Measurements from ENCODE around the gene NTRK1.

The NTRK1 gene

DNA sequence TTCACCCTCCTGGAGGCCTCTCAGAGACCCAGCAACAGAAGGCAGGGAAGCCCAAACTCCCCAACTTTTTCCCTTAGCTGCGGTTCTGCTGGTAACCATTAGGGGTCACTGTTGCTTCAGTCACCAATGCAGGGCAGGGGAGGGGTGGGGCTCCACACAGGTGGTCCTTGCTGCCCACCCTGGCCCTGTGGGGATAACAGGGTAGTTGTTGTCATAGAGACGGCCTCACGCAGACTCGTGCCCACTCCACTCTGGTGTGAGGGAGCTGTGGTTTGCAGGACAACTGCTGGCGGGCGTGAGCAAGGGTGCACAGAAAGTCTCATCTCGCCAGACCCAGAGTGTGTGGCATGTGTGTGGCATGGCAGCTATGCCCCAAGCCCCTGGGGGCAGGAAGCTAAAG is 21.7 kb upstream of the NTRK1 start:
- DNase-seq (ENCODE audit: low read depth), result no peak

DNA sequence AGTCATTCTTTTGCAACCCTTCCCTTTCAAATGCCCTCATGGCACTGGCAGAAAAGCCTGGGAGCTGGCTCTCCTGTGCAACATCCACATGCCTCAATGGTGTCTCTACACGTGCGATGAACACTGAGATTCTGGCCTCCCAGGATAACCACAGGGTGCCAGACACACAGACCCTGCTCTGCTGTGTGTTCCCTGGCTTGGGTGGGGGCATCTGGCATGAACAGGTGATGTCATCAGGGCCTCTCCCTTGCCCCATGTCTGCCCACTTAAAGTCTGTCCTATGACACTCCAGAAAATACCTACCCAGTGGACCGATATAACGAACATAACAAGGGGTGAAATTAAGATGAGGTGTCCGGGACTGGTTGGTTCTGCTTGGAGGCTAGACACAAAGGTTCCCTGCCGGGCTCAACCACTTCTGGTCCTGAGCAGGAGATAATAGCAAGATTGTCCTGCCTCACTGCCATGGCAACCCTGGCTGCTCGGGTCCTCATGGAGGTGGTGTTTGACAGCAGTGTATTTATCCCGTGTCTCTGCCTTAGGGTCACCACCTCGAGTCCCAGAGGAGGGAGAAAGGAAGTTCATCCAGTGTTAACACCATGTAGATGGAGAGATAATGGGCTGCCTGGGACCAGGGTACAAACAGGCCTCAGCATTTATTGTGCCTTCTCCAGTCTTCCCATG is 21.1 kb upstream of the NTRK1 start:
- no peak for DNase-seq (ENCODE audit: low read depth)

DNA sequence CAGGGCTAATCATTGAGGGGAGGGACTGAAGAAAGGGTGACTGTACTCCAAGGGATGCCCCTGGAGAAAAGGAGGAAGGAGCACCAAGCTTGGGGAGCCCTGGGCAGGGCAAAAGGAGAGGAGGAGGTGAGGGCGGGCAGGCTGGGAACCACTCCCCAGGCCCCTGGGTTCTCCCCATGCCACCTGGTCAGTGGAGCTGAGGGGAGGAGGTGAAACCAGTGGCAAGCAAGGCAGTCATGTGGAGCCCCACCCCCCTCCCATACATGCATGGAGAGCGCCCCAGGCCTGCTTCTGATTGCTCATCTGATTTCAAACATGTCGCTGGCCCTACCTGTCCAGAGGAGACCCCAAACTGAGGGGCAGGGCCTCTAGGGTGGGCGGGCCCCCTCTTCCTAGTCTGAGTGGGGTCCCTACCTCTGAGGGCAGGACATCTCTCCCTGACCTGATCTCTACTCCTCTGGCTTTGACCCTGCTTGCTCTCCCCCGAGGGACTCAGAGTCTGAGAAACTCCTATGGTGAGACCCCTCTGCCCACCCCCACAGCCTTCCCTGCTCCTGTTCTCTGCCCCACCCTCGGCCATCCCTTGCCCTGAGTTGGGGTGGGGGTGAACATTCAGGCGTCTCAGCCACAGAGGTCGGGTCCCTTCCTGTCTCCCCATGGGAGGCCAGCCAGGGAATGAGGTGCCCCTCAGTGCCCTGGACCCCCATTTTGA is 20.3 kb upstream of the NTRK1 start:
- DNase-seq (ENCODE audit: low read depth), result no peak

DNA sequence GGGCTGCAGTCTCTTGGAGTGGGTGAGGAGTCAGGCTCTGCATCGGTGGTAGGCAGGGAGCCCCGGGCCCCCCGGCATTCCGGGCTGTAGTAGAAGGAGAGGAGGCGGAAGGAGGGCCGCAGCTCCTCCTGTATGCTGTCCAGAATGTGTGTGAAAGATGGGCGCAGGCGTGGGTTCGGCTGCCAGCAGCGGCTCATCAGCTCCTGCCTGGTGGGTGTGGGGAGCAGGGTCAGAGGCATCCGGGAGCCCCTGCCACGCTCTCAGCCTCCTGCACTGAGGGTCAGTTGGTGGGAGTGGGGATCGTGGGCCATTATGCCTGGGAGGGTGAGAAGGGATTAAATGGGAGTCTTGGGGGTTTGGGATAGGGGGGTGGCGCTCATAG is 19.8 kb upstream of the NTRK1 start:
- DNase-seq (ENCODE audit: low read depth), result no peak

DNA sequence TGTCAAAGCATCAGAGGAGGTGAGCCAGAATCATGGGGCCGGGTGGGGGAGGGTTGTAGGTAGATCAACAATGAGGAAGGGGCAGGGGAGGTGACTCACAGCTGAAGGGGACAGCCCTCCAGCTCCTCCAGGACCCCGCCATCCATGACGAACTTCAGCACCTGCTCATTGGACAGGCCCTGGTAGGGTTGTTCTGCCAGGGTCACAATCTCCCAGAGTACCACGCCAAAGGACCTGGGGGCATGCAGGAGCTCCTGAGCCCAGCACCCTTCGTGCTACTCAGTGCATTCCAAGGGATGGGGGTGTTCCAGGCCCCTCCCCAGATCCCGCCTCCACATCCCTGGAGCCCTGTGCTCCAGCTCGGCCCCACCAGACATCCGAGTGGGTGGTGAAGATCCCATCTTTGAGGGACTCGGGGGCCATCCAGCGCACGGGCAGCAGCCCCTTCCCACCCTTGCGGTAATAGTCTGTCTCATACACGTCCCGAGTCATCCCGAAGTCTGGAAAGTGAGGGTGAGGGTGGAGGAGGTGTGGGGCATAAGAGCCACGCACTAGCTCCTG is 19.3 kb upstream of the NTRK1 start:
- DNase-seq (ENCODE audit: low read depth), result no peak

DNA sequence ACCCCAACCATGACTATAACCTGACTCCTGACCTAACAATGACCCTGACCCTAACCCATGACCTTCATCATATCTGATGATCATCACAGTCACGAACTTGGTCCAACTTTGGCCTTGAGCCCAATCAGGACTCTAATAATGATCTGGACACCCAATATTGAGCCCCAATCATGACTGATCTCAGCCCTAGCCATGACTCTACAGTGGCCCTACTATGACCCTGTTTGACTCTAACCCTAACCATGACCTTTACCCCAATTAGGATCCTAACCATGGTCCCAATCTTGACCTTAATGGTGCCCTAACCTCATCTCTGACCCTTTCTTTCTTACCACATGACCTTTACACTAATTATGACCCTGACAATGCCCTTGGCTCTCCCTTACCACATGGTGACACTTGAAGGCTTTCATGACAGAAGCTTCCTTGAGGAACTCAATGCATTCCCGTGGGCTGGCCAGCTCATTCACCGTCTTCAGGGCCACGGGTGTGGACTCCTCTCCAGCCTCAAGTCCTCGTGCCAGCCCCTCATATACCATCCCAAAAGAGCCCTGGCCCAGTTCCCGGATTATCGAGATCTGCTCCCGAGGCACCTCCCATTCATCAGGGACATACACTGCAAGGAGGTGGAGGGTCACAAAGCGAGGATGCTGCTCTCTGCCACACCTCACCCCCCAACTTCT is 17.9 kb upstream of the NTRK1 start:
- no peak for DNase-seq (ENCODE audit: low read depth)

DNA sequence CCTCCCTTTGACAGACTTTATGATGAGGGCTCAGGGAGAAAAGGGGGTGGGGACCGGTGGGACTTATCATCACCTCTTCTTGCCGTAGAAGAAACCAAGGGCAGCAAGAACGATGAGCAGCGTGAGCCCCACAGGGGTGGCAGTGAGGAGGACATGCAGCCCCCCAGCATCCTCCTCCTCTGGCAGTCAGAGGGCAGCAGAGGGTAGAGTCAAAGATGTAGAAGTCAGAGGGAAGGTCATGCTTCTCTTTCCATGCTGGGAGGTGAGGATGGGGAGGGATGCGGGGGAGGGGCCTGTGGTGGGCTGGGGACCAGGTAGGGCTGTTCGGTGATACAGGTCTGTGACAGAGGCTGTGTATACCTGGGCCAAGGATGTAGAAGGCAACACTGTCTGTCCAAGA is 16.6 kb upstream of the NTRK1 start:
- no peak for DNase-seq (ENCODE audit: low read depth)

DNA sequence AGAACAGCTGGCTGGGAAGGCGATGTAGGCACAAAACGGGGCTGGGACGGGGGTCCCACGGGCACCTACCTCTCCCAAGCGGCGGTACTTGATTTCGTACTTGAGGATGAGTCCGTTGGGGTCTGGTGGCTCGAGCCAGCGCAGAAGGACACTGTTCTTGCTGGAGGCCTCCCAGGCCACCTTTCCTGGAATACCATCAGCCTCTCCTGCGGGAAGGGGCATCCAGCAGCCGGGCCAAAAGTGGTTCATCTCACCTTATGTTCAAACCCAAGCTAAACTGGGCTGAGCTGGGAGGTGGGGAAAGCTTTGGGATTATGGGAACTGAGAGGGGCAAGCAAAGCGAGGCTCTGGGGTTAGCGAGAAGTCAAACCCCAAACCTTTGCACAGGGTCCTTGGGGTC is 16.0 kb upstream of the NTRK1 start:
- no peak for DNase-seq (ENCODE audit: low read depth)

DNA sequence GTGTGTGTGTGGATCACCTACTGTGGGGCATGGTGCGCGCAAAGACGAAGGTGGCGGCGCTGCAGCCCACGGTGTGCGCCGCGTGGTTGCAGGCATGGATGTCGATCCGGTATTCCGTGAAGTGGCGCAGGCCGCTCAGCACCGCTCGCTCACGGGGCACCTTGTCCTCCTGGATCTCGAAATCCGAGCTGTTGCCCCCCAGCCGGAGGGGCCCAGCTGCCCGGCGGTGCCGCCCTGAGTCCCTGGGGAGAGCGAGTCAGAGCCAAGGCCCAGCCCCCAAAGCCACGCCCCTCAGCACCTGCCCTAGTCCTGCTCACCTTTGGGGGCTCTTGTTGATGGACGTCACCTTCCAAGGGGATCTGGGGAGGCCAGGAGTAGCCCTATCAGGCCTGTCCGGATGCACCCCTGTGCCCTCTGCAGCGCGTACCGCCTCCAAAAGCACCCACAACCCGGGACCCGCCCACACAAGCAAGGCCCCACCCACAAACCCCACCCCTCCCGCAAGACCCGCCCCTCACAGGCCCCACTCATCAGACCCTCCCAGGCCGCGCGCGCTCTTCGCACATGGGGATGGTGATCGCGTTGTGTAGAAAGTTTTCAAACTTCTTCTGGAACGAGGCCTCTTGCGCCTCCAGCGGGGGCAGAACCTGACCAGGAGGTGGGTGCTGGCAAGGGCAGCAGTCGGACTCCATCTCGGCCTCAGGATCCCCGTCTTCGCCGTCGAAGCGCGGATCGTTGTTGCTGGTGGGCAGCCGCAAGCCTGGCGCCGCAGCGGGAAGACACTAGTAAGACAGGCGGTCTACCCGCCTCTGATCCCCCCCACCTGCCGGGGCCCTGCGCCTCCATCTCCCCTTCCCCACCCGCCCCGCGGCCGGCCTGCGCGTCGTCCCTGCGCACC is 15.4 kb upstream of the NTRK1 start:
- DNase-seq (ENCODE audit: low read depth), result no peak

DNA sequence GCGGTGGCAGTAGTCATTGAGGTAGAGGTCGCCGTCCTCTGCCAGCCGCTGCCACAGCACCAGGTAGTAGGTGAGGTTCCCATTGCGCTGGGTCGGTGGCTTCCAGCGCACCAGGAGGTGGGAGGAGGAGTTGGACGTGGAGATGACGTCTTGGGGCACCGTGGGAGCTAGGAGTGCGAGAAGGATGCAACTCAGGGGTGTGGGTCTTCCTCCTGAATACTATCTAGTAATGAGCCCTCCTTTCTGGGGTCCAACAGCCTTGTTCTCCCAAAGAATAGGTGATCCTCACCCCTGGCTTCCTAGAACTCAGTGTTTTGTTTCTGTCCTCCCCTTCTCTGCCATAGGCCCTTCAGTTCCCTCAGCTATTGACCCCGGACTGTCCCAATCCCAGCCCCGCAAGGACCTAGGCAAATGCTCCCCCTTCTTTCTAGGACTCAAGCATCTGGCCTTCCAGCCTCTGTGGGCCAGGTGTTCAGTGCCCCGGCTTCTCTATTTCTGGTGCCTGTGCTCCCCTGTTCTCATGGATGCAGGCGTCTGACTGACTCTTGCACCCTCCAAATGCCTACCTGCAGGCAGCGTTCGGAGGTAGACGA is 14.6 kb upstream of the NTRK1 start:
- no peak for DNase-seq (ENCODE audit: low read depth)

DNA sequence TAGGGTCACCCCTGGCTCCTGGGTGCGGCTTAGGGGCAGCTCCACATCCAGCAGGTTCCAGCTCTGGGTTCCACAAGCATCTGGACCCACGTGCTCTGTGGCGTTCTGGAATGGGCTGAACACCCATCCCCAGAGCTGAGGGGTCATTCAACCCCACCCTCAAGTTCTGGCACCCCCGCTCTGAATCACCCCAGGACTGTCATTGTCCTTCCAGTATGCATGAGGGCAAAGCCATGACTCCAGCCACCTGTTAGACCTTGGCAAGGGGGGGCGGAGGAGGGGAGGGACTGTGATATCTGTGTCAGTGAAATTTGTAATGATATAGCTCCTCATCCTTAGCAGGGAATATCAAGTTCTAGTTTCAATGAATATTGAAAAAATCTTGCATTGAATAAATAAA is 14.0 kb upstream of the NTRK1 start:
- no peak for DNase-seq (ENCODE audit: low read depth)

DNA sequence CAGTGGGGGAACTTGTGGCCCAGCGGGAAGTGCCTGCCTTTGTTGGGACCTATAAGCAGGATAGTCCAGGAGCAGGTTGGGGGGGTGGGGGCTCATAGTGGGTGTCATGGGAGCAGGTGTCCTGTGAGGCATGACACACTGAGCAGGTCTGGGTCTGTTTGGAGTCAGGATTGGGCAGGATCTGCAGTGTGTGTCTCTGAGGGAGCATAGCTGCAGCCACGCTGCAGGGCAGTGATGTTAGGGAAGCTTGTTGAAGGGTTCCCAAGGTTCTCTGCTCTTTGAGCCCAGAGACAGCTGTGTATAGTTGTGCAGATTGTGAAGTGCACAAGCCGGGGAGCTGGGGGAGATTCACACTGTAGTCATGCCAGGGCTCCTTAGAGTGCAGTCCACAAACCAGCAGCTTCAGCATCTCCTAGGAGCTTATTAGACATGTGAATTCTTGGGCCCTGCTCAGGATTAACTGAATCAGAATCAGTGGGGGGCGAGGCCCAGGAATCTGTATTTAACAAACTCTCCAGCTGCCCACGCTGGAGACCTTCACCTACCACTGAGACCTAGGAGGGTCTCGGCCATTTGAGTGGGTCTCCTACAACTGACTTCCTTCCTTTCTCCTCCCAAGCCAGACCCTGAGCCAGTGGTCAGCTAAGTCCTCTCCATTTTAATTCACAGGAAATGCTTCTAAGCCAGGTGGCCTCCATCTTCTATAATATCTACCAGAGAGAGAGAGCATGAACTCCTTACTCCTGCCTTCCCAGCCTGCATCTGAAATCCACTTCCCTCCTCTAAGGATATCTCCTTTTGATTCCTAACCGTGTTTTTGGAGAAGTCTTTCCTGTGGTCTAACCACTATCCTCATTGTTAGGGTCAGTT is 12.8 kb upstream of the NTRK1 start:
- no peak for DNase-seq (ENCODE audit: low read depth)

DNA sequence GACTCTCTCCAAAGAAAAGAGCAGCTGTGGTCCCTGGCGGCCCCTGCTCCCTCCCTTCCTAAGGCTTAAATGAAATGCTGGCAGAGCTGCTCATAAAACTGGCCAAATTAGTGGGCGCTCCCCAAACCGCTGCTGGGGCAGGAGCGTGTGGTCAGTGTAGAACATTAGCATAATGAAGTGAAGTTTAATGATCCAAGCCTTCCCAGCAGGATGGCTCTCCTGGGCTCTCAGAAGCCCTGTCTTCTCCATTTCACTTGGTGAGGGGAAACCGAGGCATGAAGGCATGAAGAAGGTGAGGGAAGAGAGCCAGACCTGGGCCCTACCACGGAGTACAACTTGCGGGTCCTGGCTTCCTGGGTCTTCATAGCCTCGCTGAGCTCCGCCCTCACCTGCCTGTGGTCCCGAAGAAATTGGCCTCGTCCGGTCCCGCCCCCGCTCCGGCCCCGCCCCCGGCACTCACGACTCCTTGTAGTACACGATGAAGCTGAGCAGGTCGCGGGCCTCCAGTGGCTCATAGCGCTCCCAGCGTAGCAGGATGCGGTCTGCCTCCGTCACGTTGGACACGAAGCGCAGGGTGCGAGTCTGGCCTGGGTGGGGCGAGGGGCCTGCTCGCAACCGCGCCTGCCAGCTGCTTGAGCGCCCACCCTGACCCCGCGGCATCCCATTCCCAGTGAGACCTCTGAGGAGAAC is 12.1 kb upstream of the NTRK1 start:
- peak; percentile 52 for DNase-seq (ENCODE audit: low read depth)

DNA sequence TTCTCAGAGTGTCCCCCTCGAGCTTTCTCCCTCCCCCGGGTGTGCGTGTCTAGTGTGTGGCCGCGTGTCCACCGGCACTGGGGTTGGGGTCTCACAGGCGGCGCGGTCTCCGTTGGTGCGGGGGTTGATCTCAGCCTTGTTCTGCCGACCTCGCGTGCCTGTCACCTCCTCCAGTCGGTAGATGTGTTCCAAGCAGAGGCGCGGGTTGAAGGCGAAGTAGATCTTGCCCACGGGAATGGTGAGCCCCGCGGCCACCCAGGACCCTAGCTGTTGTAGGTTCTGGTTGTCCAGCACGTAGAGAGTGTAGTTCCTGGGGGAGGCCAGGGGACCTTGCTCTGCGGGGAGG is 11.5 kb upstream of the NTRK1 start:
- DNase-seq (ENCODE audit: low read depth), result no peak

DNA sequence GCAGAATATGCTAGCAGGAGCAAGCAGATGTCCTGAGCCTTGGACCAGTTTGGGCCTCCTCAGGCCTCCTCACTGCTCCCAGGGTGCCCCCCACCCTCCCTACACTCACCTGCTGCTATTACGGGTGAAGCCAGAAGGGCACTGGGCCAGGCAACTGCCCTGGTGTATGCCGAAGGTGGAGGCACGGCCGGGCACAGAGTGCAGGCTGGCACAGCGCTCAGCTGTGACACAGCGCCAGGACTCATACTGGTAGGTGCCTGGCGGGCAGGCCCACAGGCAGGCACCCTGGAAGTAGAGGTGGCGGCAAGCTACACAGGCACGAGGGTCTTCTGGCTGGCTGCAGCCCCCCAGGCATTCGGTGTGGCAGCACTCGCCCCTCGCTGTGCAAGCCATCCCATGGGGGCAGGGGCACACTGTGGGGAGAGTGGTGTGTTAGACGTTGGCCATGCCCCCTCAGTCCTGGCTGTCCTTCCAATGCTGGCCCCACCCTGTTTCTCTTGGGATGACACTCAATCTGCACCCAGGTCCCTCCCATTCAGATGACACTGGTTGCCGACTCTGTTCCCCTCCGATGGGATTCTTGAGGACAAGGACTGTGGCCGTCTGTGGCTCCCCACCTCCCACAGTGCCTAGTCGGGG is 8.8 kb upstream of the NTRK1 start:
- DNase-seq (ENCODE audit: low read depth), result no peak

DNA sequence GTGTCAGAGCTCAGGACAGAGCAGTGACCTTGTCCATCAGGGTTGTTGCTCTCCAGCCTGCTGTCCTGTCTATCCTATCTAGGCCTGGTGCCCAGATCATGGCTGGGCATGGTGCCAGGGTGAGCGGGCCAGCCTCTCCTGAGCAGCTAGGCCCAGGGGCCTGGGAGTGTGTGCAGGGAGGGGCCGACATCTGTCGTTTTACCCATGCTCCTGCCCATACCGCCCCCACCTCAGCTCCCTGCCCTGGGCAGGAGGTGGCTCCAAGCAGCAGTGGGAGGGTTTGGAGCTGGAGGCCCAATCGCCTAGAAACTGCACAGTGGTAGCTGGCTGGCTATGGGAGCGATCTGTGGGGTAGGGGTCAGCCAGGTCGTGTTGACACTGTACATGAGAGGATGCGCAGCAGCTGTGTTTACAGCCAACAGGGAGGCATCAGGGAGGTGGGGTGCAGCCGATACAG is 8.2 kb upstream of the NTRK1 start:
- no peak for DNase-seq (ENCODE audit: low read depth)

DNA sequence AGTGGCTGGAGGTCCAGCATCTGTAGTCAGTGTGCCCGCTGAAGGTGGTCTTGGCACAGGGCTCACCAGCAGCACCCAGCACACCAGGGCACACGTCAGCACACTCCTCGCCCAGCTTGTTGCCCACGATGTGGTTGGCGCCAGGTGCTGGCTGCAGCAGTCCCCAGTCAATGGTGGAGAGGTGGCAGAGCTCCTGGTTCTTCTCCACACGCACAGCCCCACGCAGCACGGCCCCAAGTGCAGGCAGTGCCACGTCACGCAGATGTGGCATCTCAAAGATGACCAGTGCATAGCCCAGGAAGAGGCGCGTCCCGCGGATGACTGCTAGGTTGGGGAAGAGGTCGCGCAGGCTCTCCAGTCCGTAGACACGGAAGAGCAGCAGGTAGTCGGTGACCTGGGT is 6.9 kb upstream of the NTRK1 start:
- no peak for DNase-seq (ENCODE audit: low read depth)

DNA sequence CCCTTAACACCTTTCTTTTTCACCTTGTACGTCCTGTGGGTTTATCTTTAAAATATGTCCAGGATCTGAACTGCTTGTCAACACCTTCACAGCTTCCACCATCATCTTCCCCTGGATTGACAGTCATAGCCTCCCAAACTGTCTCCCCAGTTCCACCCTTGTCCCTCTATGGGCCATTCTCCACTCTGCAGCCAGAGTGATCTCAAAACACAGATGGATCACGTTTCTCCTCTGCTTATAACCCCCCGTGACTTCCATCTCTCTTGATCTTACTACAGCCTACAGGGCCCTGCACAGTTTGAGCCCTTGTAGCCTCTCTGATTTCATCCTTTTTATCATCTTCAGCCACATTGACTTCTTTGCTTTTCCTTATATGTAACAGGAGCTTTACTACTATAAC is 6.0 kb upstream of the NTRK1 start:
- DNase-seq (ENCODE audit: low read depth), result no peak

DNA sequence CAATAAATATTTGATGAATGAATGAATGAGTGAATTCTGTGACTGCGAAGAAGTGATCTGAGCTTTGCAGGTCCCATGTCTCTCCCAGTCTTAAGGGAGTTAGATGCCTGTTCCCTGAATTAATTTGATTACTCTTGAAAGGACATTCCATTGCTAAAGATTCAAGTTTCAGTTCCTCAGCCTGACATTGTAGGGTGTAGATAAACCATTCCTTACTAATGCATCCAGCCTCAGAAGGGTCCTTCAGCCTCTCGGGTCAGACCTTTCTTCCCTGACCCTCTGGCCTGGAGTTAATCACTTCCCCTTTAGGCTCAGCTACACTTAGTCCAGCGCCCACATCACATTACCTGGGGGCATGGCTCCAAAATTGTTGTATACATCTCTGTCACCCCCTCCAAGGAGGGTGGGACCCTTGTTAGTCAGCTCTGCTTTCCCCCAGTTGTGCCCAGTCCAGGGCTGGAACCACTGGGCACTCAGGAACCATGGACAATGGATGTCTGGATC is 4.3 kb upstream of the NTRK1 start:
- no peak for DNase-seq (ENCODE audit: low read depth)
